GM12878 (cell line): ENCODE results near the gene TGFBI. TPM values are rescaled to one million over a fixed set of nuclear protein-coding genes. Genes with fewer than 3 reads are reported as not detected.

Source experiments
- ATAC-seq: fragments of 200-7000 bp; cut with Tn5 transposase; 3 replicates; pipeline ENCODE4 v1.9.1; 2020; ENCODE audit warnings: mild to moderate bottlenecking, moderate library complexity
- Bru-seq: library from RNA; stranded (reverse); fragments of 400-500 nt; gene quantifications from one replicate; lab custom pipeline; 2021; lab: Mats Ljungman, UMichigan
- BruChase-seq, 2 experiments: library from RNA; stranded (reverse); fragments of 400-500 nt; gene quantifications; one replicate each; lab custom pipeline; 2021; lab: Mats Ljungman, UMichigan
- BruUV-seq: library from RNA; stranded (reverse); fragments of 400-500 nt; replicated peaks from 2 replicates; lab custom pipeline; 2021; lab: Mats Ljungman, UMichigan
- CTCF ChIA-PET: fragments of 300-600 bp; sonication (Branson Sonifier 250); formaldehyde crosslinking; extraction: SDS; loops from one replicate; lab custom pipeline; 2021; ENCODE audit warnings: inconsistent platforms; lab: Yijun Ruan, JAX
- POLR2A ChIA-PET: fragments of 350-600 bp; formaldehyde crosslinking; extraction: SDS; loops from one replicate; lab custom pipeline; 2021; ENCODE audit warnings: inconsistent platforms; lab: Charles Lee
- RAD21 ChIA-PET: fragments of 300-600 bp; sonication (Branson Sonifier 250); formaldehyde crosslinking; loops from one replicate; lab custom pipeline; 2023; ENCODE audit warnings: antibody characterized with exemption; ENCODE audit not compliant: unreplicated experiment; lab: Charles Lee
- SMC1A ChIA-PET: fragments of 300-600 bp; sonication (Branson Sonifier 250); formaldehyde crosslinking; loops from one replicate; lab custom pipeline; 2023; ENCODE audit not compliant: unreplicated experiment, uncharacterized antibody; lab: Charles Lee
- DNase-seq: peaks from one replicate; pipeline ENCODE4 v3.0.0-alpha.2; 2011; ENCODE audit warnings: low read depth, low spot score
- FAIRE-seq: peaks from 3 replicates; lab custom pipeline; 2011; peaks lifted over from hg19 to GRCh38; lab: Jason Lieb, UNC
- H2AFZ ChIP-seq: 2 replicates; pipeline ENCODE4 v1.6.0; 2011; ENCODE audit warnings: low read depth, low read length, control low read depth; ENCODE audit not compliant: control insufficient read depth
- H3K27ac ChIP-seq: 2 replicates; pipeline ENCODE4 v1.5.1; 2011; ENCODE audit warnings: control low read depth; ENCODE audit not compliant: control insufficient read depth, insufficient read depth
- H3K27me3 ChIP-seq, 2 experiments: replicated peaks in 1 of 2; 2 replicates each; pipeline versions ENCODE4 v1.6.0 to v1.6.1; 2011; ENCODE audit warnings: low read length in 1 of 2; ENCODE audit not compliant: control insufficient read depth in 2 of 2, insufficient read depth in 2 of 2
- H3K36me3 ChIP-seq, 2 experiments: 2 replicates each; pipeline ENCODE4 v1.5.1; 2011; ENCODE audit warnings: low read length in 1 of 2; ENCODE audit not compliant: control insufficient read depth in 2 of 2, insufficient read depth in 2 of 2
- H3K4me1 ChIP-seq: 2 replicates; pipeline ENCODE4 v1.6.1; 2011; ENCODE audit warnings: mild to moderate bottlenecking, low read length, moderate library complexity, mixed read lengths; ENCODE audit not compliant: control insufficient read depth, insufficient read depth
- H3K4me2 ChIP-seq: 2 replicates; pipeline ENCODE4 v1.6.0; 2011; ENCODE audit warnings: control low read depth; ENCODE audit not compliant: control insufficient read depth, insufficient read depth
- H3K4me3 ChIP-seq: fragments of 200-600 bp; sonication (generic); 2 replicates; pipeline ENCODE4 v1.5.1; 2016
- H3K79me2 ChIP-seq: 2 replicates; pipeline ENCODE4 v1.6.0; 2011; ENCODE audit warnings: low read length; ENCODE audit not compliant: control insufficient read depth, insufficient read depth
- H3K9ac ChIP-seq: 2 replicates; pipeline ENCODE4 v1.8.0; 2011; ENCODE audit warnings: low read length, control low read depth, mixed read lengths; ENCODE audit not compliant: control insufficient read depth, insufficient read depth
- H3K9me3 ChIP-seq: replicated peaks from 3 replicates; pipeline ENCODE4 v1.5.1; 2011; ENCODE audit warnings: mild to moderate bottlenecking, low read length; ENCODE audit not compliant: control insufficient read depth, insufficient read depth
- H4K20me1 ChIP-seq: 2 replicates; pipeline ENCODE4 v1.6.0; 2011; ENCODE audit not compliant: control insufficient read depth, insufficient read depth
- POLR2A ChIP-seq: IDR thresholded peaks from 2 replicates; pipeline ENCODE4 v1.6.1; 2011; ENCODE audit warnings: low read depth, mild to moderate bottlenecking, low read length
- USF2 ChIP-seq: IDR thresholded peaks from 2 replicates; pipeline ENCODE4 v1.6.1; 2011; ENCODE audit warnings: low read depth, low read length, improper control_type of control experiment, borderline replicate concordance
- ZNF217 ChIP-seq: fragments of 450-650 bp; IDR thresholded peaks from 2 replicates; pipeline ENCODE4 v1.6.1; 2017; ENCODE audit warnings: antibody characterized with exemption, mild to moderate bottlenecking
- WGBS: methylation state at CpG from one replicate; pipeline ENCODE4 v1.1.6; 2016; ENCODE audit warnings: low lambda C conversion rate; ENCODE audit not compliant: insufficient replicate concordance, insufficient coverage; ENCODE audit errors: missing lambda C conversion rate; 5-methylcytosine and 5-hydroxymethylcytosine counted together
- in situ Hi-C: fragments of 300-500 bp; cut with MboI; formaldehyde crosslinking; loops from 9 replicates; pipeline ENCODE4 v1.14.3; 2018; ENCODE audit warnings: mixed read lengths
- intact Hi-C: fragments of 100-400 bp; cut with micrococcal nuclease; formaldehyde crosslinking; loops from one replicate; pipeline ENCODE4 v1.14.2; 2022; ENCODE audit not compliant: unreplicated experiment
- long read RNA-seq, 2 experiments: library from polyadenylated mRNA; unstranded; transcript quantifications; one replicate each; pipeline ENCODE4 v2.0.0, GENCODE V29; 2019 to 2020
- polyA minus RNA-seq, 3 experiments: library from RNA; depleted of rRNA, polyadenylated mRNA; stranded (reverse); fragments of >200 nt; gene quantifications; 2 replicates each; pipeline ENCODE4 v1.2.3, GENCODE V29; 2011
- polyA plus RNA-seq, 11 experiments: library from polyadenylated mRNA; depleted of rRNA in 4 of 11; unstranded in 6 of 11; stranded (reverse) in 5 of 11; fragments of >200 nt; fragmentation: Nextera tagmentation in 4 of 11; fragmentation: Illumina TruSeq in 1 of 11; extraction: Ambion mirVana in 4 of 11; extraction: Trizol in 1 of 11; gene quantifications; 1 replicate in 1 of 11; 2 replicates in 10 of 11; pipeline versions ENCODE4 v1.2.1 to v1.2.3, GENCODE V29; 2011 to 2016; ENCODE audit warnings: inconsistent platforms in 2 of 11, missing spikeins in 2 of 11, low read depth in 1 of 11
- total RNA-seq, 4 experiments: library from RNA; depleted of rRNA in 3 of 4; stranded (reverse); fragments of >200 nt in 3 of 4; fragmentation: Illumina TruSeq in 1 of 4; extraction: Trizol in 1 of 4; gene quantifications; 2 replicates each; pipeline versions ENCODE4 v1.2.1 to v1.2.3, GENCODE V29; 2013 to 2021

Gene TGFBI
- 0.84 TPM in 1 of 2 replicates, not detected in the other for total RNA-seq (2013; cell fraction: nucleolus; rRNA removed)
- total RNA-seq (2014; rRNA removed) (0.17 and 0.71 TPM in 2 replicates), total RNA-seq (2014; rRNA removed; fragmentation: Illumina TruSeq; extraction: Trizol) (0.09 and 0.13 TPM in 2 replicates), total RNA-seq (2021) (0.64 and 1.3 TPM in 2 replicates), polyA plus RNA-seq (2011; rRNA removed) (0.06 and 0.20 TPM in 2 replicates), polyA plus RNA-seq (2014; fragmentation: Illumina TruSeq; extraction: Trizol) (0.12 TPM in 1 of 2 replicates, not detected in the other), polyA plus RNA-seq (2014; fragmentation: Nextera tagmentation; extraction: Ambion mirVana) (under 1 TPM; 0.16 to 0.22 TPM), polyA plus RNA-seq (2014; rRNA removed) (0.13 and 0.23 TPM in 2 replicates), polyA plus RNA-seq (2016; fragmentation: Nextera tagmentation; extraction: Ambion mirVana) (1 to 10 TPM; 1.7 to 1.8 TPM), polyA minus RNA-seq (2011; rRNA and poly(A)+ RNA removed) (0.44 and 0.62 TPM in 2 replicates), Bru-seq, nascent RNA (percentile 15 among the genes with signal in this experiment), BruChase-seq, experiment 1, labeled RNA remaining after a 6-hour chase (percentile 13 among the genes with signal in this experiment), BruChase-seq, experiment 2, labeled RNA remaining after a 2-hour chase (percentile 13 among the genes with signal in this experiment)
- not detected for polyA plus RNA-seq (2011; ENCODE audit: low read depth)
- 0.13 and 0.22 TPM in 2 replicates for polyA plus RNA-seq (2011; cell fraction: cytosol; rRNA removed)
- 0.37 and 0.39 TPM in 2 replicates for polyA plus RNA-seq (2011; cell fraction: nucleus; rRNA removed)
- 0.32 and 0.45 TPM in 2 replicates for polyA plus RNA-seq (2012)
- polyA minus RNA-seq (2011; cell fraction: cytosol; rRNA and poly(A)+ RNA removed) = 0.80 and 1.1 TPM in 2 replicates
- 0.24 TPM in 1 of 2 replicates, not detected in the other for polyA minus RNA-seq (2011; cell fraction: nucleus; rRNA and poly(A)+ RNA removed)
- long read RNA-seq, experiment 1, partial matches to known transcripts = 1 of 7 reads
- long read RNA-seq, experiment 1, other reads (novel, unspliced or antisense) = 2 of 7 reads
- long read RNA-seq, experiment 2, partial matches to known transcripts = 2 of 4 reads
- long read RNA-seq, experiment 2, other reads (novel, unspliced or antisense) = 0 of 4 reads

- ChIA-PET POLR2A (no interaction called here), SMC1A (no interaction called here), RAD21 (interaction anchor here (1.4 kb wide), 1 partner anchor 84 kb away, joined by 3 read pairs; no protein-coding TSS in a partner anchor), CTCF (interaction anchor here (1.0 kb wide), 1 partner anchor 9 kb away, joined by 3 read pairs; no protein-coding TSS in a partner anchor)
- BruUV-seq = no TSS peak
- Histone ChIP-seq H3K27me3 (peaks cover 0 to 2% of the 10 kb centered on the region in 2 experiments; a peak in 2 of 4 replicates), H2AFZ (no peak within 1 kb of the TSS), H3K4me2 (0 out of 2 replicates have a peak within 1 kb of the TSS, but pooled peaks have one; percentile 4), H3K9me3 (no peaks in the 10 kb centered on the region), H3K9ac (no peak within 1 kb of the TSS), H3K27ac (no peak within 1 kb of the TSS), H3K4me3 (no peak within 1 kb of the TSS), H4K20me1 (no peaks in the 10 kb centered on the region), H3K79me2 (no peaks in the 10 kb centered on the region), H3K4me1 (peaks cover 7% of the 10 kb centered on the region; the same call in 1 of the 2 replicates), H3K36me3 (no peaks in the 10 kb centered on the region)
- TF ChIP-seq POLR2A (no peak), ZNF217 (no peak), USF2 (no peak)
- in situ Hi-C loops = no loop called here
- intact Hi-C loops = no loop called here
- FAIRE-seq = no peak
- 55% methylated on average over 48 of the region's 68 CpGs for WGBS
- DNase-seq = no peak
- ATAC-seq = peak; percentile 34
Observed at GRCh38 chr5:136028782-136029742, at the start of gene TGFBI. Gene TGFBI (plus strand): TSS chr5:136028988. CDS start chr5:136029056, 68 bp downstream.
